ENCODE results near the gene AIRE.

GRCh38 chr21:44262338-44263056, 23.2 kb upstream of the AIRE start:
- TF ChIP-seq, protein P1, sequence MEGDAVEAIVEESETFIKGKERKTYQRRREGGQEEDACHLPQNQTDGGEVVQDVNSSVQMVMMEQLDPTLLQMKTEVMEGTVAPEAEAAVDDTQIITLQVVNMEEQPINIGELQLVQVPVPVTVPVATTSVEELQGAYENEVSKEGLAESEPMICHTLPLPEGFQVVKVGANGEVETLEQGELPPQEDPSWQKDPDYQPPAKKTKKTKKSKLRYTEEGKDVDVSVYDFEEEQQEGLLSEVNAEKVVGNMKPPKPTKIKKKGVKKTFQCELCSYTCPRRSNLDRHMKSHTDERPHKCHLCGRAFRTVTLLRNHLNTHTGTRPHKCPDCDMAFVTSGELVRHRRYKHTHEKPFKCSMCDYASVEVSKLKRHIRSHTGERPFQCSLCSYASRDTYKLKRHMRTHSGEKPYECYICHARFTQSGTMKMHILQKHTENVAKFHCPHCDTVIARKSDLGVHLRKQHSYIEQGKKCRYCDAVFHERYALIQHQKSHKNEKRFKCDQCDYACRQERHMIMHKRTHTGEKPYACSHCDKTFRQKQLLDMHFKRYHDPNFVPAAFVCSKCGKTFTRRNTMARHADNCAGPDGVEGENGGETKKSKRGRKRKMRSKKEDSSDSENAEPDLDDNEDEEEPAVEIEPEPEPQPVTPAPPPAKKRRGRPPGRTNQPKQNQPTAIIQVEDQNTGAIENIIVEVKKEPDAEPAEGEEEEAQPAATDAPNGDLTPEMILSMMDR (IDR thresholded peaks at IDR 0.05): no peak
- TF ChIP-seq POLR2A (IDR thresholded peaks at IDR 0.05): no peak
